Common myeloid progenitor, CD34-positive (primary cell): ENCODE results near the gene GINS2.
A peak's percentile ranks its signal among the peaks of the same experiment; 100 is the strongest.

Experiments used
- CTCF ChIA-PET: fragments of 350-600 bp; sonication (Branson Sonifier 250); formaldehyde crosslinking; loops from one replicate; lab custom pipeline; 2021; ENCODE audit warnings: antibody characterized with exemption; lab: Charles Lee
- POLR2A ChIA-PET: fragments of 350-600 bp; sonication (Branson Sonifier 250); formaldehyde crosslinking; loops from one replicate; lab custom pipeline; 2021; ENCODE audit warnings: antibody characterized with exemption; lab: Charles Lee
- DNase-seq, 3 donors: peaks; one replicate each; pipeline versions ENCODE4 v3.0.0 to v3.0.0-alpha.2; 2013
- H3K27ac ChIP-seq, 2 experiments: 1 replicate in 1 of 2; 2 replicates in 1 of 2; pipeline ENCODE4 v1.7.0; 2013; ENCODE audit warnings: inconsistent platforms in 2 of 2, low read length in 2 of 2, mild to moderate bottlenecking in 2 of 2, low read depth in 1 of 2, moderate library complexity in 1 of 2; ENCODE audit not compliant: severe bottlenecking in 2 of 2, insufficient read depth in 1 of 2, poor library complexity in 1 of 2
- H3K27me3 ChIP-seq, 5 experiments: replicated peaks in 2 of 5; 1 replicate in 3 of 5; 2 replicates in 2 of 5; pipeline versions ENCODE4 v1.6.1 to v1.7.0; 2013; ENCODE audit warnings: low read length in 4 of 5, mild to moderate bottlenecking in 2 of 5, moderate library complexity in 2 of 5, inconsistent platforms in 1 of 5; ENCODE audit not compliant: insufficient read depth in 5 of 5, control insufficient read depth in 4 of 5
- H3K36me3 ChIP-seq, 4 experiments: 1 replicate in 2 of 4; 2 replicates in 2 of 4; pipeline versions ENCODE4 v1.6.1 to v1.7.0; 2013; ENCODE audit warnings: low read length in 3 of 4, control low read depth in 1 of 4, mild to moderate bottlenecking in 1 of 4; ENCODE audit not compliant: control insufficient read depth in 4 of 4, insufficient read depth in 4 of 4
- H3K4me1 ChIP-seq, 4 experiments: 1 replicate in 3 of 4; 2 replicates in 1 of 4; pipeline versions ENCODE4 v1.6.1 to v1.7.1; 2013; ENCODE audit warnings: low read length in 3 of 4, mild to moderate bottlenecking in 3 of 4, control low read depth in 1 of 4, inconsistent platforms in 1 of 4, moderate library complexity in 1 of 4; ENCODE audit not compliant: control insufficient read depth in 4 of 4, insufficient read depth in 4 of 4; ENCODE audit errors: control extremely low read depth in 1 of 4
- H3K4me3 ChIP-seq, 7 experiments: 1 replicate in 4 of 7; 2 replicates in 3 of 7; pipeline versions ENCODE4 v1.5.1 to v1.7.0; 2013; ENCODE audit warnings: mild to moderate bottlenecking in 7 of 7, low read length in 6 of 7, moderate library complexity in 6 of 7, inconsistent platforms in 2 of 7, low read depth in 2 of 7, control low read depth in 1 of 7; ENCODE audit not compliant: insufficient read depth in 4 of 7, control insufficient read depth in 1 of 7; ENCODE audit errors: extremely low read depth in 1 of 7
- H3K9me3 ChIP-seq, 5 experiments: 1 replicate in 4 of 5; 2 replicates in 1 of 5; pipeline versions ENCODE4 v1.6.1 to v1.7.1; 2013; ENCODE audit warnings: low read length in 4 of 5, mild to moderate bottlenecking in 2 of 5, inconsistent platforms in 1 of 5, low read depth in 1 of 5, moderate library complexity in 1 of 5; ENCODE audit not compliant: control insufficient read depth in 4 of 5, insufficient read depth in 2 of 5; ENCODE audit errors: control extremely low read depth in 1 of 5
- WGBS: methylation state at CpG from one replicate; pipeline ENCODE4 v1.1.5; 2013; ENCODE audit not compliant: insufficient coverage; 5-methylcytosine and 5-hydroxymethylcytosine counted together

The GINS2 gene

DNA sequence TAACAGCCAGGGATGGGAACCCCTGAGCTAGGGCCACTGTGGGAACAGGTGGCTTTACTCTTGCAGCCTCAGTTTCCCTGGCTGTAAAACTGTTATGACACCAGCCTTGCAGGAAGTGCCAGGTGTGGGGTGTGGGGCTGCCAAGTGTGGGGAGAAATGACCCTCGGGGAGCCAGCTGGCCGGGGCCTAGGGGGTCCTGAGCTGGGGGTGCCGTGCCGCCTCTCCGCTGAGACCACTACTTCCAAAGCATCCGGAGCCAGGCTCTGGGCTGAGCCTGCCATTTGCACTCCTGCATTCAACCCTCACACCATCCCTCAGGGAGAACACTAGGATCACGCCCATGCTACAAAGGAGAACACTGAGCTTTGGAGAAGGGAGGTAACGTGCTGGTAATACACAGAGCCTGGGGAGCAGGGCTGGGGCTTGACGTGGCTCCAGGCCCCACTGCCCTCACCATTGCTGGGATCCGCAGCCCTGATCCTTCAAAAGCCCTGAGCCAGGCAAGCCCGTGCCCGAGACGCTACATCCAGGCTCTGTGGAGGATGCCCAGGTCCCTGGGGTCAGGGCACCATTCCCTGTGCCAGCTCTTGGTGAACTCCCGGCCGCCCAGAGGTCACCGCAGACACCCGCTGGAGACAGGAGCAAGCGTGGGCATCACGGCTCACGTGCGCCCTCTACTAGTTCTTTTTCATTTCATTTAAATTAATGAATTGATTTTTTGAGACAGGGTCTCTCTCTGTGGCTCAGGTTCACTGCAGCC lies 28.8 kb upstream of the GINS2 start:
- no peaks in the 10 kb centered on the region for H3K9me3 ChIP-seq
- 51% methylated on average over 17 of the region's 21 CpGs for WGBS
- CTCF ChIA-PET = interaction anchor here (0.8 to 3.0 kb wide), 21 partner anchors 9 to 443 kb away, joined by 3 to 26 read pairs (median 4); no protein-coding TSS in a partner anchor
- H3K4me1 ChIP-seq = peaks cover 0 to 25% (median 20%) of the 10 kb centered on the region in 4 experiments
- DNase-seq = peak; percentile 62 to 79 (median 70)
- H3K36me3 ChIP-seq = no peaks in the 10 kb centered on the region
- no peak overlapping the region for H3K27ac ChIP-seq
- H3K27me3 ChIP-seq = peaks cover 0 to 4% (median 0%) of the 10 kb centered on the region in 5 experiments
- H3K4me3 ChIP-seq = no peak overlapping the region
- POLR2A ChIA-PET = no interaction called here

DNA sequence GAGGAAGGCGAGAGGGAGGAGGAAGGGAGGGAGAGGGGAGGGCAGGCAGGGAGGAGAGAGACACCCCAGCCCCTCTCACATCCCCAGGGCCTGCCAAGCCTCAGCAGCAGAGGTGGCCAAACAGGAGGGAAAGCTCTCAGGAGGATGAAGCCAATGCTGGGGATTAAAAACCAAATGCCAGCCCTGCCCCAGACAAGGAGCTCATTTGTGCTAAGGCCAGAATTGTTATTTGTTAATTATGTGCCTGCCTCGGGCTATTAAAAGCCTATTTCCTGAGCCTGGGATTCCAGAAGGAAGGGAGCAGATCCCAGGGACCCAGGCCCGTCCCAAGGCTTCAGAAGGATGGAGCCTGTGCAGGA lies 27.9 kb upstream of the GINS2 start:
- DNase-seq = no peak

DNA sequence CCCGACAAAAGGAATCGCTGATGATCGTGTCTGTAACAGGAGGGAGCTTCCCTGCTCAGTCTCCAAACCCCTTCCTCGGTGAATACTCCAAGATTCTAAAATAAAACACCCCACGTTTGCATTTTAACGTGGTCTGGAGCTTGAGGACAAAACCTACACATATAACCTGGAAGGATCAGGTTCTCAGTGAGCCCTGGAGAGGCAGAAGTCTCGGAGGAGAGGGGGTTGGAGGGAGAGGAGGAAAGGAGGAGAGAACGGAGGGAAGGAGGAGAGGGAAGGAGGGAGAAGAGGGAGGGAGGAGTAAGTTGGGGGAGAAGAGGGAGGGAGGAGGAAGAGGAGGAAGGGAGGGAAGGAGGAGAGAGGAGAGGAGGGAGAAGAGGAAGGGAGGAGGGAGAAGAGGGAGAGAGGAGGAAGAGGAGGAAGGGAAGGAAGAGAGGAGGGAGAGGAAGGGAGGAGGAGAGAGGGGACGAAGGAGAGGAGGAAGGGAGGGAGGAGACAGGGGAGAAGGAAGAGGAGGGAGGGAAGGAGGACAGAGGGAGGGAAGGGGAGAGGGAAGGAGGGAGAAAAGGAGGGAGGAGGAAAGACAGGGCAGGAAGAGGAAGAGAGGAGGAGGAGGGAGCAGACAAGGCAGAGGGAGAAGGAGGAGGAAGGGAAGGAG lies 27.4 kb upstream of the GINS2 start:
- H3K27me3 ChIP-seq = peaks cover 0 to 4% (median 0%) of the 10 kb centered on the region in 5 experiments
- peaks cover 0 to 25% (median 20%) of the 10 kb centered on the region in 4 experiments for H3K4me1 ChIP-seq
- 32% methylated on average over 7 of the region's 9 CpGs for WGBS
- H3K27ac ChIP-seq = no peak overlapping the region
- H3K4me3 ChIP-seq = peak overlapping the region in 1 of 7 experiments; percentile 26
- ChIA-PET CTCF (interaction anchor here (0.8 to 2.5 kb wide), 9 partner anchors 9 to 58 kb away, joined by 3 to 9 read pairs (median 4); no protein-coding TSS in a partner anchor), POLR2A (no interaction called here)
- H3K9me3 ChIP-seq = peaks cover 0 to 7% (median 3%) of the 10 kb centered on the region in 5 experiments
- DNase-seq = no peak
- no peaks in the 10 kb centered on the region for H3K36me3 ChIP-seq

More for the DNA sequence above, 27.9 kb upstream of the GINS2 start:
- H3K4me3 ChIP-seq = no peak overlapping the region
- H3K4me1 ChIP-seq = peaks cover 0 to 25% (median 20%) of the 10 kb centered on the region in 4 experiments
- ChIA-PET CTCF (interaction anchor here (0.8 to 3.0 kb wide), 12 partner anchors 10 to 442 kb away, joined by 3 to 26 read pairs (median 4); no protein-coding TSS in a partner anchor), POLR2A (no interaction called here)
- WGBS = 100% methylated on average over 1 of the region's 3 CpGs
- H3K27me3 ChIP-seq = peaks cover 0 to 4% (median 0%) of the 10 kb centered on the region in 5 experiments
- no peak overlapping the region for H3K27ac ChIP-seq
- H3K36me3 ChIP-seq = no peaks in the 10 kb centered on the region
- H3K9me3 ChIP-seq = peaks cover 0 to 6% (median 3%) of the 10 kb centered on the region in 5 experiments

DNA sequence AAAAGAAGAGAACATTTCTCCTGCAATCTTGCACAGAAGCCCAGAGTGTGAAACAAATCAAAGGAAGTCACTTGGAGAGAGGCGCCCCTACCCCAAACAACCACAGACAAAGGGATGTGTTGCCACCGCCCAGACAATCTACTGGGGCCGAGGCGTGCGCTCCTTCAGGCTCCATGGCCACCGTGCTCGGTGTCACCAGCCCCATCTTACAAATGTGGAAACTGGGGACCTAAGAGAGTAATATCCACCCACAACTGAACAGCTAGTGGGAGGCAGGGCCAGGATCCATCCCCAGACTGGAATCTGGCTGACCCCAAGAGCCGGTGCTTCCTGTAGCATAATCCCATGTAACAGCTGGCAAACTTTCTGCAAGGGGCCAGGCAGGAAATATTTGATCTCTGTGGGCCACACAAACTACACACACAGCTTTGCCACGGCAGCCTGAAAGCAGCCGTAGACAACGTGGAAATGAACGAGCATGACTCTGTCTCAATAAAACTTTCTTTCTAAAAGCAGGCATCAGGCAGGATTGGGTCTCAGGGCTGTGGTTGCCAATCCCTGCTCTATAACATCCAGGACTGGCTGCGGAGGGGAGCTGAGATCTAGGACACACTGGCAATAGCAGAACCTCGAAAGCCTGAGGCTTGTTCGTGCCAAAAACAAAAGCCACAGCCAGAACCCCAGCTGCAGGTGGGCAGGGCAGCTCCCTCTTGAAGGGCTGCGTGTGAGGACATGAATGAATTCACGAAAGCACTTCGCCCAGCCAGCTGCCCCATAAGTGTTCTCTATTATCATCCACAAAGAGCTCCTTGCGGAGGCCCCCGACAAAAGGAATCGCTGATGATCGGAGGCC lies 26.6 kb upstream of the GINS2 start:
- Histone ChIP-seq H3K4me1 (peaks cover 0 to 25% (median 20%) of the 10 kb centered on the region in 4 experiments), H3K9me3 (peaks cover 0 to 7% (median 3%) of the 10 kb centered on the region in 5 experiments), H3K4me3 (peak overlapping the region in 1 of 7 experiments; percentile 55), H3K27ac (no peak overlapping the region), H3K36me3 (no peaks in the 10 kb centered on the region), H3K27me3 (peaks cover 0 to 4% (median 0%) of the 10 kb centered on the region in 5 experiments)
- 36% methylated on average over 14 of the region's 22 CpGs for WGBS
- DNase-seq = peak; percentile 37 to 76 (median 76)
- POLR2A ChIA-PET = no interaction called here
- CTCF ChIA-PET = interaction anchor here (0.8 to 2.5 kb wide), 4 partner anchors 9 to 56 kb away, joined by 3 to 9 read pairs (median 4); no protein-coding TSS in a partner anchor

DNA sequence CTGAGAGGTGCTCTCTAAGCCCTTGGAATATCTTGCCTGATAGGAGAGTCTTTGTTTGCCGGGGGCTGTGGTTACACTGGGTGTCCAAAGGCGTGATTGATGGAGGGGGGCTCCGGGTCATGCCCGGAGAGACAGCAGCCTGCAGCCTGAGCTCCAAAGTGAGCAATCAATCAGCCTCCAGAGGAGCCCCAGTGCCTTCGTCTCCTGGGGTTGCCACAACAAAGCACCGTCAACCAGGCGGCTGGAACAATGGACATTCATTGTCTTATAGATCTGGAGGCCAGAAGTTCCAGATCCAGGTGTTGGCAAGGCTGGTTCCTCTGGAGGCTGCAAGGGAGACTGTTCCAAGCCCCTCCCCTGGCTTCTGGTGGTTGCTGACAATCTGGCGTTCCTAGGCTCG lies 24.0 kb upstream of the GINS2 start:
- WGBS = 84% methylated on average over 9 of the region's 9 CpGs
- ChIA-PET POLR2A (no interaction called here), CTCF (interaction anchor here (1.2 to 1.7 kb wide), 2 partner anchors 29 to 57 kb away, joined by 3 to 4 read pairs; no protein-coding TSS in a partner anchor)

DNA sequence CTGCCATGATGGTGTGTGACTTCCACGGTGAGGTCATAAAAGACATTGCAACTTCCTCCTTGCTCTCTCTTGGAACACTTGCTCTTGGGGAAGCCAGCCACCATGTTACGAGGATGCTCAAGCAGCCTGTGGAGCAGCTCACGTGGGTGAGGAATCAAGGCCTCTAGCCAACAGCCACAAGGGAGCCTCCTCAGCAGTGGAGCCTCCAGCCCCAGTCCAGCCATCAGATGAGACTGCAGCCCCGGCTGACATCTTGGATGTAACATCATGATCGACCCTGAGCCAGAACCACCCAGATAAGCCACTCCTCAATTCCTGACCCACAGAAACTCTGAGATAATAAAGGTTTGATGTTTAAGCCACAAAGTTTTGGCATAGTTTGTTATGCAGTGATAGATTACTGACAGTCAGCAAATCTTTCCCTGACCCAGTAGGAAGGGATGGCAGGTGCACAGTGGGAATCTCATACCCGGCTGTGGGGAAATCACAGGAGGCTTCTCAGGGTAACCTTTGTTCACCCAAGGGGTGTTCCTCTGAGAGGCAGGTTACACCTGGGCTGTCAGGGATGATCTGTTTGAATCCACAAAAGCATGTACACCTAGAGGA lies 23.3 kb upstream of the GINS2 start:
- peaks cover 0 to 19% (median 18%) of the 10 kb centered on the region in 4 experiments for H3K4me1 ChIP-seq
- no peaks in the 10 kb centered on the region for H3K36me3 ChIP-seq
- WGBS = 97% methylated on average over 3 of the region's 6 CpGs
- H3K27ac ChIP-seq = no peak overlapping the region
- ChIA-PET CTCF (interaction anchor here (1.7 kb wide), 1 partner anchor 28 kb away, joined by 4 read pairs; no protein-coding TSS in a partner anchor), POLR2A (no interaction called here)
- no peak overlapping the region for H3K4me3 ChIP-seq
- H3K27me3 ChIP-seq = peaks cover 0 to 4% (median 0%) of the 10 kb centered on the region in 5 experiments
- peaks cover 0 to 7% (median 3%) of the 10 kb centered on the region in 5 experiments for H3K9me3 ChIP-seq
- DNase-seq = peak in 1 of 3 donors; percentile 4

More for the DNA sequence above, 24.0 kb upstream of the GINS2 start:
- H3K9me3 ChIP-seq = peaks cover 0 to 7% (median 3%) of the 10 kb centered on the region in 5 experiments
- no peak for DNase-seq
- no peaks in the 10 kb centered on the region for H3K36me3 ChIP-seq
- H3K4me1 ChIP-seq = peaks cover 0 to 25% (median 20%) of the 10 kb centered on the region in 4 experiments
- peaks cover 0 to 4% (median 0%) of the 10 kb centered on the region in 5 experiments for H3K27me3 ChIP-seq
- H3K27ac ChIP-seq = no peak overlapping the region
- no peak overlapping the region for H3K4me3 ChIP-seq
